Prostate gland (tissue), 2 donors: ENCODE results near the gene SLC12A6.

Experiments
- POLR2A ChIP-seq: fragments of 450-650 bp; IDR thresholded peaks from one replicate; pipeline ENCODE4 v1.6.1; 2016; ENCODE audit warnings: antibody characterized with exemption, mild to moderate bottlenecking
- POLR2AphosphoS5 ChIP-seq: sonication (generic); formaldehyde crosslinking; IDR thresholded peaks from one replicate; pipeline ENCODE4 v1.6.1; 2017; ENCODE audit warnings: antibody characterized with exemption
- TF ChIP-seq, protein P1 (sequence below), 4 experiments: fragments of 200-600 bp in 2 of 4; fragments of 450-650 bp in 2 of 4; sonication (generic) in 2 of 4; IDR thresholded peaks; 1 replicate in 3 of 4; 2 replicates in 1 of 4; pipeline ENCODE4 v1.5.1; 2016 to 2019; ENCODE audit warnings: antibody characterized with exemption in 4 of 4, mild to moderate bottlenecking in 2 of 4, moderate library complexity in 2 of 4

DNA sequence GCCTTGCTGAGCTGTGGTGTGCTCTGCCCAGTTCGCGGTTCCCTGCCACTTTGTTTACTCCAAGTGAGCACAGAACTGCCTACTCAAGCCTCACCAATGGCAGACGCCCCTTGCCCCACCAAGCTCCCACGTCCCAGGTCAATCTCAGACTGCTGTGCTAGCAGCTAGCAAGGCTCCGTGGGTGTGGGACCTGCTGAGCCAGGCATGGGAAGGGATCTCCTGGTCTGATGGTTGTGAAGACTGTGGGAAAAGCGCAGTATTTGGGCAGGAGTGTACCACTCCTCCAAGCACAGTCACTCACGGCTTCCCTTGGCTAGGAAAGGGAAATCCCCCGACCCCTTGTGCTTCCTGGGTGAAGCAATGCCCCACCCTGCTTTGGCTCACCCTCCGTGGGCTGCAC is 45.0 kb downstream of the SLC12A6 start:
- TF ChIP-seq, protein P1, sequence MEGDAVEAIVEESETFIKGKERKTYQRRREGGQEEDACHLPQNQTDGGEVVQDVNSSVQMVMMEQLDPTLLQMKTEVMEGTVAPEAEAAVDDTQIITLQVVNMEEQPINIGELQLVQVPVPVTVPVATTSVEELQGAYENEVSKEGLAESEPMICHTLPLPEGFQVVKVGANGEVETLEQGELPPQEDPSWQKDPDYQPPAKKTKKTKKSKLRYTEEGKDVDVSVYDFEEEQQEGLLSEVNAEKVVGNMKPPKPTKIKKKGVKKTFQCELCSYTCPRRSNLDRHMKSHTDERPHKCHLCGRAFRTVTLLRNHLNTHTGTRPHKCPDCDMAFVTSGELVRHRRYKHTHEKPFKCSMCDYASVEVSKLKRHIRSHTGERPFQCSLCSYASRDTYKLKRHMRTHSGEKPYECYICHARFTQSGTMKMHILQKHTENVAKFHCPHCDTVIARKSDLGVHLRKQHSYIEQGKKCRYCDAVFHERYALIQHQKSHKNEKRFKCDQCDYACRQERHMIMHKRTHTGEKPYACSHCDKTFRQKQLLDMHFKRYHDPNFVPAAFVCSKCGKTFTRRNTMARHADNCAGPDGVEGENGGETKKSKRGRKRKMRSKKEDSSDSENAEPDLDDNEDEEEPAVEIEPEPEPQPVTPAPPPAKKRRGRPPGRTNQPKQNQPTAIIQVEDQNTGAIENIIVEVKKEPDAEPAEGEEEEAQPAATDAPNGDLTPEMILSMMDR (IDR thresholded peaks at IDR 0.05): no peak
- no peak for TF ChIP-seq POLR2A
- no peak for TF ChIP-seq POLR2AphosphoS5
